Activated naive CD4-positive, alpha-beta T cell treated with anti-CD3 and anti-CD28 coated beads, Interleukin-2, amount 10 ng/mL, durations not matched to agents 7 days and 5 days (primary cell): ENCODE results near the gene CFAP299.
"Not testable (repeated sequence)": the region's sequence is repeated elsewhere in the genome, so short reads cannot be mapped to it uniquely, and the experiment has no call there.

Experiments used
- CTCF ChIA-PET: fragments of 350-600 bp; sonication (Branson Sonifier 250); formaldehyde crosslinking; loops from one replicate; lab custom pipeline; 2021; ENCODE audit warnings: antibody characterized with exemption; lab: Charles Lee
- DNase-seq: peaks from one replicate; pipeline ENCODE4 v3.0.0-alpha.2; 2020
- H3K27ac Mint-ChIP-seq: one replicate; pipeline ENCODE4 v1.8.0; 2021; ENCODE audit warnings: mild to moderate bottlenecking, moderate library complexity, mixed read lengths
- H3K27me3 Mint-ChIP-seq: one replicate; pipeline ENCODE4 v1.8.0; 2021; ENCODE audit warnings: mild to moderate bottlenecking, mixed read lengths
- H3K36me3 Mint-ChIP-seq: one replicate; pipeline ENCODE4 v1.8.0; 2021; ENCODE audit warnings: mixed read lengths
- H3K4me1 Mint-ChIP-seq: one replicate; pipeline ENCODE4 v1.8.0; 2021; ENCODE audit warnings: mixed read lengths
- H3K4me3 Mint-ChIP-seq: one replicate; pipeline ENCODE4 v1.8.0; 2021; ENCODE audit warnings: mild to moderate bottlenecking, moderate library complexity, mixed read lengths
- H3K9me3 Mint-ChIP-seq: one replicate; pipeline ENCODE4 v1.8.0; 2021; ENCODE audit warnings: mixed read lengths

CFAP299 gene

DNA sequence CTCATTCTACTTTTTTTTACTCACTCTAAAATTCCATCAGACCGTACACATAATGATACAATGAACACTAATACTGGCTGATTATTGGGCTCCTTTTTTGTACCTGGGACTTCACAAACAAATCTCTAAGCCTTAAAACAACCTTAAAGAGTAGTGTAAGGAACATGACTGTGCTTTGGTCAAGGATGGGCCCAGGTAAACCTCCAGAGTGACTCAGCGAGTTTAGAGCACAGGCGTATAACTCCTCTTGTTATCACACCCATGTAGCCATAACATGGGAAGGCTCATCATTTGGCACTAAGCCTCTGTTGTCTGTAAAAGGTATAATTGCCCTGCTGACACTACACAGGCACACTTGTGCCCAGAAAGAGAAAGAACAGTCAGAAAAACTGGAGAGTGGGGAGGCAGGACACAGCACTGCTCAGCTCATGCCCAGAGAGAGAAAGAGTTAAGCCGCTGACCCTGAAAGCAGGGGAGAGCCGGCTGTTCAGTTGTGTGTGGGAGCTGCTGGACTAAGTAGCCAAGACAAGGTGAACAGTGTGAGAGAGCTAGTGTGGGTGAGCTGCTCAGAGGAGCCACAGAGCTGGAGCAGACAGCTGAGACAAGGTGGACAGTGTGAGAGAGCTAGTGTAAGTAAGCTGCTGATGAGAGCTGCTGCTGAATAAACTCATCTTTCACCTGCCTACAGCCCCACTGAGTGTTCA, 375.4 kb downstream of the CFAP299 start:
- no peak overlapping the region for H3K4me3 Mint-ChIP-seq
- no peaks in the 10 kb centered on the region for H3K27me3 Mint-ChIP-seq
- H3K9me3 Mint-ChIP-seq = no peaks in the 10 kb centered on the region
- H3K27ac Mint-ChIP-seq = no peak overlapping the region
- no peaks in the 10 kb centered on the region for H3K36me3 Mint-ChIP-seq
- no peak for DNase-seq
- peaks cover 3% of the 10 kb centered on the region for H3K4me1 Mint-ChIP-seq
- CTCF ChIA-PET = interaction anchor here (0.6 to 1.6 kb wide), 2 partner anchors 9 to 1101 kb away, joined by 4 read pairs; no protein-coding TSS in a partner anchor

DNA sequence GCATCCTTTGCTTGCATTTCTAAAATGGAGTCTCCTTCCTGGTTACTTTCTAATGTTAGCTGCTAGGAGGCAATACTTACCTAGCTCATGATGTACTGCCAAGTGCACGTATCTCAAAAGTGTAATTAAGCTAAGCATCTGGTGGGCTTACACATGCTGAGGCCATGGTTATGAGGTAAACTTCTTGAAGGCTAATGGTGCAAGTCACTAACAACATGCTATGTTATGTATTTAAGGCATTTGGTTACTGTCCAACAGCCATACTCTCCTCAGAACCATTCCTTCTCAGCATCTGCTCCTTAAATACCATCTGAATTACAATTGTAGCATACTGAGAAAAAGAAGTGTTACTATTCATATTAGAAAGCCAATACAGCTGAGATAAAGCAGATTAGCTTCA, 376.4 kb downstream of the CFAP299 start:
- H3K4me1 Mint-ChIP-seq = peaks cover 3% of the 10 kb centered on the region
- CTCF ChIA-PET = no interaction called here
- no peak for DNase-seq
- H3K9me3 Mint-ChIP-seq = no peaks in the 10 kb centered on the region
- no peaks in the 10 kb centered on the region for H3K36me3 Mint-ChIP-seq
- H3K27ac Mint-ChIP-seq = no peak overlapping the region
- no peaks in the 10 kb centered on the region for H3K27me3 Mint-ChIP-seq
- no peak overlapping the region for H3K4me3 Mint-ChIP-seq

DNA sequence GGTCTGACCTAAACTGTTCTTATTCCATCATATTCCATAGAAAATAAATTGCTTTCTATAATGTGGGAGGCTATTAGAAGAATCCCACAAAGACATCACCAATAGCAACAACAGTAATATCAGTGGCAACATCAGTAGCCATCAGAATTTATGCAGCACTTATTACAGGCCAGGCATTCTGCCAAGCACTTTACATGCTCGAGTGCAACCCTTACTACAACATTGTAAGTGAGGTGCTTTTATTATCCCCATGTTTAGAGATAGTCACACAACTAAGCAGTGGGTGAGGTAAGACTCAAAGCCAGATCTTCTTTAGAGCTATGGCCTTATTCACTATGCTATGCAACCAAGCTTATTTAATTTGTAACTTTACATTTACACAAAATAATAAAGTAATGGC, 377.9 kb downstream of the CFAP299 start:
- Mint-ChIP-seq H3K4me1 (peaks cover 3% of the 10 kb centered on the region), H3K36me3 (no peaks in the 10 kb centered on the region), H3K4me3 (no peak overlapping the region), H3K27me3 (no peaks in the 10 kb centered on the region), H3K9me3 (peaks cover 2% of the 10 kb centered on the region), H3K27ac (no peak overlapping the region)
- CTCF ChIA-PET = no interaction called here
- DNase-seq = no peak

DNA sequence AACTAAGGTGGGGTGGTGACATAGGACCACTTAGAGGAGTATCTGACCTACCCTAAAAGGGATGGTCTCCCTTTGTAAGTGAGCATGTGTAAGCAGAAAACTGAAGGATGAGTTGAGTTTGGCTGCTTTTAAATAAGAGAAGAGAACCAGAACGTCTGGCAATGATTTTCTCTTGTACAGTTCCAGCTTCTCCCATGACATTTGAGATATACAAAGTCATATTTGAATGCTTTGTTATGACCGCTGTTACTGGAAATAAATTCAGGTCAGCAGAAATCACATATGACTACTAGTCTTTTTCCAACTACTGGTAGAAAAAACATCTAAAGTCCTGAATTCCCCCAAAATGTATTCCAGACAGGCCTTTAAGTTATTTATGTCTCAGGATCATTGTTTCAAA, 381.7 kb downstream of the CFAP299 start:
- Mint-ChIP-seq H3K36me3 (no peaks in the 10 kb centered on the region), H3K9me3 (peaks cover 9% of the 10 kb centered on the region), H3K27me3 (no peaks in the 10 kb centered on the region), H3K4me1 (no peaks in the 10 kb centered on the region), H3K27ac (no peak overlapping the region), H3K4me3 (no peak overlapping the region)
- CTCF ChIA-PET = no interaction called here
- DNase-seq = no peak

DNA sequence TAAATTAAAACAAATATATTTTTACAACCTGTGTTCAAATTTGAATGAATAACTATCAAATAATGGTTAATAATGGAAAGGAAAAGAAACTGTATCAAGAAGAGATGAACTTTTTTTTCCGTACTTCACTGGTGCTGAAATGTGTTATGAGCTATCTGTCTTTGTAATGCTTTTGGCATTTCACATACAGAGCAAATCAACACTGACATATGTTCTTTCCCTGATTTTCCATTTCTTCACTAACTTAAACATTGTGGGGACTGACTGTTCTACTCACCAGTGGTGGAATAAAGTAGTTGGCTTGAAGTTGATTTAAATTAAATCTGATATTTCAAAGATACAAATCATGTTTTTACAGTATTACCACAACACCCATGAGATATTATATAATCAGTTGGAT, 390.9 kb downstream of the CFAP299 start:
- H3K4me1 Mint-ChIP-seq = no peaks in the 10 kb centered on the region
- no peaks in the 10 kb centered on the region for H3K27me3 Mint-ChIP-seq
- H3K4me3 Mint-ChIP-seq = no peak overlapping the region
- H3K9me3 Mint-ChIP-seq = no peaks in the 10 kb centered on the region
- no peaks in the 10 kb centered on the region for H3K36me3 Mint-ChIP-seq
- H3K27ac Mint-ChIP-seq = no peak overlapping the region
- CTCF ChIA-PET = no interaction called here
- DNase-seq = no peak

DNA sequence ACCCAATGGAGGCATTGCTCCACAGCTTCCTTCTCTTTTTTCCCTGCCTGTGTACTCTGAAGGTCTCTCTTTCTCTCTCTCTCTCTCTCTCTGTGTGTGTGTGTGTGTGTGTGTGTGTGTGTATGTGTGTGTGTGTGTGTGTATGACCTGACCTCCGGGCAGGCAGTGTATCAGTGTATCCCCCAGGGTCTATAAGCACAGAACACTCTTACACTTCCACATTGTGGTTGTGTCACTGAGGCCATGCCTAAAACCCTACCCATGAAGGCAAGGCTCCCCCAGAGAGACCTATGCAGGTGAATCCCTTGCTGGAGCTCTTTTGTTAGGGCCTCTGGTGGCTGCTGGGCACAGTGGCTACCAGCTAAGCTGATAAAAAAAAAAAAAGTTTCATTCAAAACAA, 394.6 kb downstream of the CFAP299 start:
- Mint-ChIP-seq H3K9me3 (no peaks in the 10 kb centered on the region), H3K4me1 (no peaks in the 10 kb centered on the region), H3K36me3 (no peaks in the 10 kb centered on the region), H3K27ac (no peak overlapping the region), H3K27me3 (no peaks in the 10 kb centered on the region), H3K4me3 (no peak overlapping the region)
- CTCF ChIA-PET = no interaction called here
- DNase-seq = no peak

DNA sequence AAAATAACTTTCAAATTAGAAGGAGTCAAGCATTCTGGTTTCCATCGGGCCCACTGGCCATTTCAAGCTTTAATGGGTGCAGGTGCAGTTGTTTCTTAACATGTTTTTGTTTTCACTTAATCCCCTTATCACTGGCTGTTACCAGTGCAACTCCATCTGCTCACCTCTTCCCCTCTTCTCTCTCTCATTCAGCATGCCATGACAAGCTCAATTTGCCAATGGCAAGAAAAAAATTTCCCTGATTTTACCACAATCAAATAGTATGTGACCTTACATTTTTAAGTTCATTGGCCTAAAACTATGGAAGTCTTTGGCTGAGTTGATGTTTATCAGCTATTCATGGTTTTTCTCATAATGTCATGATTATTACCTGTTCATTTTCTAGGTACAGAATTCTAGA, 395.9 kb downstream of the CFAP299 start:
- CTCF ChIA-PET = no interaction called here
- no peaks in the 10 kb centered on the region for H3K4me1 Mint-ChIP-seq
- no peaks in the 10 kb centered on the region for H3K36me3 Mint-ChIP-seq
- H3K27ac Mint-ChIP-seq = no peak overlapping the region
- no peaks in the 10 kb centered on the region for H3K27me3 Mint-ChIP-seq
- no peaks in the 10 kb centered on the region for H3K9me3 Mint-ChIP-seq
- H3K4me3 Mint-ChIP-seq = no peak overlapping the region
- DNase-seq = no peak

DNA sequence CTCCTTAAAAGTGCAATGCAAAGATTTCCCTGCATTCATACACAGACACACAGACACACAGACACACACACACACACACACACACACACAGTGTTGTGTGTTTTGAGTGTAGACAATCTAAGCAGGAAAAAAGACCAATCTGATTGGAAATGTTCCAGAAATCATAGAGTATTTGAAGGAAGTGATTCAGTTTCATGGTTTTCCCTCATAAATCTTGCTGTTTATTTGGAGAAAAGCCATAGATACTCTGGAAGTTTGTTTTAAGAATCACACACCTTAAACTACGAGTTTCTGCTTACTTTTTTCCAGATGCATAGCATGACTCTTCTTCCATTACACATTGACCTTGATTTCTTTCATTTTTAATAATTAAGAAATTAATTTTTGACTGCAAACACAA, 396.5 kb downstream of the CFAP299 start:
- Mint-ChIP-seq H3K9me3 (no peaks in the 10 kb centered on the region), H3K4me3 (no peak overlapping the region), H3K36me3 (no peaks in the 10 kb centered on the region), H3K27ac (no peak overlapping the region), H3K4me1 (no peaks in the 10 kb centered on the region), H3K27me3 (no peaks in the 10 kb centered on the region)
- no peak for DNase-seq
- CTCF ChIA-PET = no interaction called here

DNA sequence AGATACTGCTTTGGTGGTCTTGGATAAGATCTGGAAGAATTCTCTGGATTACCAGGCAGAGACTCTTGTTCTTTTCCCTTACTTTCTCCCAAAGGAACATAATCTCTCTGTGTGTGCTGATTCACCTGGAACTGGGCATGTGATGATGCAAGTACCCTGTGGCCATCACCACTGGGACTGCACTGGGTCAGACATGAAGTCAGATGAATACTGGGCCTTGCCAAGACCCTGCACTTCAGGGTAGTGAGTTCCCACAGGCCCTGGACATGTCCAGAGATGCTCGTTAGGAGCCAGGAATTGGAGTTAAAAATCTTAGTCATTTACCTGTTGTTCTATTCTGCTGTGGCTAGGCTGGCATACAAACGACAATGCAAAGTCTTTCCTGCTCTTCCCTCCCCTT, 404.8 kb downstream of the CFAP299 start:
- CTCF ChIA-PET = no interaction called here
- Mint-ChIP-seq H3K4me3 (no peak overlapping the region), H3K36me3 (no peaks in the 10 kb centered on the region), H3K4me1 (no peaks in the 10 kb centered on the region), H3K9me3 (peaks cover 11% of the 10 kb centered on the region), H3K27ac (no peak overlapping the region), H3K27me3 (no peaks in the 10 kb centered on the region)
- no peak for DNase-seq

DNA sequence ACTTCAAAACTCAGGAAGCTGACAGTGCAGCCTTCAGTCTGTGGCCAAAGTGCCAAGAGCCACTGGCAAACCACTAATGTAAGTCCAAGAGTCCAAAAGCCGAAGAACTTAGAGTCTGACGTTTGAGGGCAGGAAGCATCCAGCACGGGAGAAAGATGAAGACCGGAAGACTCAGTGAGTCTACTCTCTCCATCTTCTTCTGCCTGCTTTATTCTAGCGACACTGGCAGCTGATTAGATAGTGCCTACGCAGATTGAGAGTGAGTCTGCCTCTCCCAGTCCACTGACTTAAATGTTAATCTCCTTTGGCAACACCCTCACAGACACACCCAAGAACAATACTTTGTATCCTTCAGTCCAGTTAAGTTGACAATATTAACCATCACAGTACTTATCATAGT, 414.0 kb downstream of the CFAP299 start:
- H3K27ac Mint-ChIP-seq, DNase-seq, H3K36me3 Mint-ChIP-seq, H3K4me3 Mint-ChIP-seq, H3K27me3 Mint-ChIP-seq, H3K9me3 Mint-ChIP-seq, CTCF ChIA-PET, H3K4me1 Mint-ChIP-seq: not testable (repeated sequence)

DNA sequence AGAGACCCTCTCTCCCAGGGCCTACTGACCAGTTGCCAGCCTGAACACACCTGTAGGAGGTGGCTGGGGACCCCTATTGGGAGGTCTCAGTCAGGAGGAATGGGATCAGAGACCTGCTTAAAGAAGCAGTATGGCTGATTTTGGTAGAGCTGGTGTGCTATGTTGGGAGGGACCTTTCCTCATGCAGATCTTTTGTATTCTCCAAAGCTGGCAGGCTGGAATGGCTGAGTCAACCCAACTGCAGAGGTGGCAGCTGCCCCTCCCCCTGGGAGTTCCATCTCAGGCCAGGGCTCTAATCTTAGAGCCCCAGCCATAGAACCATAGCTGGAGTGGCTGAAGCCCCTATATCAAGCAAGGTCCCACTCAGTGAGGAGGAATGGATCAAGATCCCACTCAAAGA, 415.7 kb downstream of the CFAP299 start:
- no peak for DNase-seq
- H3K27me3 Mint-ChIP-seq = no peaks in the 10 kb centered on the region
- H3K4me1 Mint-ChIP-seq = no peaks in the 10 kb centered on the region
- H3K4me3 Mint-ChIP-seq = no peak overlapping the region
- H3K27ac Mint-ChIP-seq = no peak overlapping the region
- H3K9me3 Mint-ChIP-seq = no peaks in the 10 kb centered on the region
- CTCF ChIA-PET = no interaction called here
- H3K36me3 Mint-ChIP-seq = no peaks in the 10 kb centered on the region

DNA sequence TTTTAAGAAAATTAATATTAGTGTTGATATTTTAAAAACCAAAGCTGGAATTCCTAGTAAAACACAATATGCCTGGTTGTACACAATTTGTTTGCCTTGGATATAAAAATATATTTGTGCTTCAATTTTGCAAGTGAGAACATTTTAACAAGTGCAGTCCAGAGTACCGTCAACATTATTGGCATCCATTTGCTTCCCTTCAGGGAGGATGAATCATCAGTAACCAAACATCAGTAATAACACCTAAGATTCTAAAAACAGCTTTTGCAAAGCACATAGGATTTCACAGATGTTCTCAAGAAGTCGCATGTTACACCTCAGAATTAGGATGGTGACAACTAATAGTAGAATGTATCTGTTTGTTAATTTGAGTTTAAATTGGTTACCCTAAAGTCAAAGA, 432.4 kb downstream of the CFAP299 start:
- no peaks in the 10 kb centered on the region for H3K27me3 Mint-ChIP-seq
- DNase-seq = no peak

DNA sequence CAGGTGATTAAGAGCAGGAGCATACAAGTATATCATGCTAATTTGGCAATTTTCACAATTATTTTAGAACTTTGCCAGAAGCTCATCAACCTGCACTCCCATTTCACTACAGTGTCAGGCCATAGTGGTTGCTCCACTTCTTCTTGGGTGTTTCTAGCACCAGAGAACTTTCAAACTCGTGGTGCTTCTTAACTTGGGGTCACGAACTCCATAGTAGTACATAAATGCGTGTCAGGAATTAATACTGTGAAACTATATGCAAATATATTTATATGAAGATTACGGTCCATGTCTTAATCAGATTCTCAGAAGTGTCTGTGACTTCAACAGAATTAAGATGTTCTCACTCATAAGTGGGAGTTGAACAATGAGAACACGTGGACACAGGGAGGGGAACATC, 440.6 kb downstream of the CFAP299 start:
- H3K27ac Mint-ChIP-seq = no peak overlapping the region
- H3K9me3 Mint-ChIP-seq = no peaks in the 10 kb centered on the region
- H3K4me3 Mint-ChIP-seq = no peak overlapping the region
- DNase-seq = no peak
- no peaks in the 10 kb centered on the region for H3K27me3 Mint-ChIP-seq
- CTCF ChIA-PET = no interaction called here
- H3K4me1 Mint-ChIP-seq = no peaks in the 10 kb centered on the region
- no peaks in the 10 kb centered on the region for H3K36me3 Mint-ChIP-seq

More for the DNA sequence above, 432.4 kb downstream of the CFAP299 start:
- Mint-ChIP-seq H3K9me3 (peaks cover 3% of the 10 kb centered on the region), H3K4me1 (no peaks in the 10 kb centered on the region), H3K36me3 (no peaks in the 10 kb centered on the region), H3K27ac (no peak overlapping the region), H3K4me3 (no peak overlapping the region)
- CTCF ChIA-PET = no interaction called here

DNA sequence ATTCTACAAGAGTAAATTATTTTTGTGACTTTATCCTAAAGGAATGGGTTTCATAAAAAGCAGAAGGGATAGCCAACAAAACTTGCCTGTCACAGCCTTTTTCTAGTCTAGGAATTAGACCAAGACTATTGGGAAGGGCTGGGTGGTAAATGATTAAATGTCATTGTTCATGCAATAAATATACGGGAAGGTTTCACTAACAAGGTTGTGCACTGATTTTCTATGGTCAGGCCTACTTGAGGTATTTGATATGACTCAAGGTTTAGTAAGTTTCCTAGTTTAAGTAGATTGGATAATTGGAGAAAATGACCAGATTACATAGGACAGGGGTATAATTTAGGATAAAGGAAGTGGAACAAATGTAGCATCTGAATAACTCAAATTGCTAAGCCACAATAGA, 445.9 kb downstream of the CFAP299 start:
- no peaks in the 10 kb centered on the region for H3K27me3 Mint-ChIP-seq
- no peaks in the 10 kb centered on the region for H3K36me3 Mint-ChIP-seq
- no peaks in the 10 kb centered on the region for H3K4me1 Mint-ChIP-seq
- H3K27ac Mint-ChIP-seq = no peak overlapping the region
- CTCF ChIA-PET = no interaction called here
- no peak for DNase-seq
- H3K4me3 Mint-ChIP-seq = no peak overlapping the region
- no peaks in the 10 kb centered on the region for H3K9me3 Mint-ChIP-seq

DNA sequence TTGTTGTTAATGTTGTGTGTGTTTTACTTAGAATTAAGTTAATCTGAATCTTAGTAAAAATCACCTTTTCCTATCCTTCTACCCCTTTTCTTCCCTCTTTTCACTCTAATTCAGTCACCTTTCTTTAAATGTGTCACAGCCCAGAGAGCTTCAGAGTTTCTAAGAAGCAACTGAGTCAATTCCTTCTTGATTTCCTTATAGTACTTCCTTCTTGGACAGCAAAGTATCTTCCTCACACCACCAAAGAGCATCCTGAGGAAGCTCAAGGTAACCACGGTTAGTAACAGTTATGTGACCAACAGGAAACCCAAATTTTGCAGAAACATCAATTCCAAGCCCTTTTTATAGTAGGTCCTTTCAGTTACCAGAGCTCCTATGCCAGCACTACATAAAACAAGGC, 451.8 kb downstream of the CFAP299 start:
- no peak for DNase-seq
- H3K4me3 Mint-ChIP-seq = no peak overlapping the region
- peaks cover 6% of the 10 kb centered on the region for H3K4me1 Mint-ChIP-seq
- H3K36me3 Mint-ChIP-seq = no peaks in the 10 kb centered on the region
- H3K27me3 Mint-ChIP-seq = no peaks in the 10 kb centered on the region
- no peaks in the 10 kb centered on the region for H3K9me3 Mint-ChIP-seq
- no peak overlapping the region for H3K27ac Mint-ChIP-seq
- CTCF ChIA-PET = no interaction called here

DNA sequence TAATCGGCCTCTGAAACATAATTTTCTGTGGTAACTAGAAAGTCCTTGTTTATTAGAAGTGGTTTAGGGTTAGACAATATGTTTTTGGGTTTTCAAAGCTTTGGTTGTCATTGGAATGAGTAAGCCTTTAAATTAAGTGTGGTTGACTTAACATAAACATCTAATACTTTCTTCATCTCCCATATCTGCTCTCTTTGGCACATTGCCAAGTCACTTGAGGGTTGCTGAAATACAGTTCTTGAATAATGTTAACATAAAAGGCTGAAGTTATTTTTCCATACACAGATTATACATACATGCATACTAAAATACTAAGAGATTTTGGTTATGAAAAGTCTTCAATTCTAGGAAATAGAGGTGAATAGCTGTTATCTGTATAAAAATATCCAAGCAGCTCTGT, 453.3 kb downstream of the CFAP299 start:
- CTCF ChIA-PET = no interaction called here
- H3K27ac Mint-ChIP-seq = no peak overlapping the region
- no peaks in the 10 kb centered on the region for H3K27me3 Mint-ChIP-seq
- no peak overlapping the region for H3K4me3 Mint-ChIP-seq
- H3K36me3 Mint-ChIP-seq = no peaks in the 10 kb centered on the region
- no peaks in the 10 kb centered on the region for H3K9me3 Mint-ChIP-seq
- peaks cover 6% of the 10 kb centered on the region for H3K4me1 Mint-ChIP-seq
- DNase-seq = no peak
